Gastrocnemius medialis (tissue), 4 donors: Measurements from ENCODE around the gene PRICKLE3. TPM values are rescaled to one million over a fixed set of nuclear protein-coding genes. Genes with fewer than 3 reads are reported as not detected.

Source experiments
- ATAC-seq, 2 donors: fragments of 150-250 bp; one replicate each; pipeline ENCODE4 v1.9.1; 2016
- DNase-seq, 2 donors: peaks; one replicate each; pipeline ENCODE4 v3.0.0-alpha.2; 2019
- H3K27ac ChIP-seq, 4 donors: fragments of 200-600 bp; sonication (generic); 1 replicate in 1 of 4; 2 replicates in 3 of 4; pipeline ENCODE4 v1.5.1; 2016 to 2018; ENCODE audit warnings: mild to moderate bottlenecking in 2 of 4, moderate library complexity in 1 of 4
- H3K27me3 ChIP-seq, 3 donors: fragments of 200-600 bp; sonication (generic) in 2 of 3; 1 replicate in 1 of 3; 2 replicates in 2 of 3; pipeline versions ENCODE4 v1.5.1 to v1.6.0; 2016 to 2019; ENCODE audit warnings: mild to moderate bottlenecking in 1 of 3, moderate library complexity in 1 of 3
- H3K36me3 ChIP-seq, 2 donors: fragments of 200-600 bp; sonication (generic) in 1 of 2; one replicate each; pipeline ENCODE4 v1.5.1; 2017 to 2018
- H3K4me1 ChIP-seq, 2 donors: fragments of 200-600 bp; sonication (generic) in 1 of 2; one replicate each; pipeline ENCODE4 v1.5.1; 2016 to 2017; ENCODE audit warnings: mild to moderate bottlenecking in 2 of 2
- H3K4me3 ChIP-seq, 4 donors: fragments of 200-600 bp; sonication (generic) in 3 of 4; 1 replicate in 1 of 4; 2 replicates in 3 of 4; pipeline ENCODE4 v1.5.1; 2016 to 2019; ENCODE audit warnings: mild to moderate bottlenecking in 2 of 4
- H3K9me3 ChIP-seq, 3 donors: fragments of 200-600 bp; sonication (generic) in 2 of 3; 1 replicate in 1 of 3; 2 replicates in 2 of 3; pipeline ENCODE4 v1.5.1; 2016 to 2019
- POLR2A ChIP-seq, 2 donors: fragments of 450-650 bp; IDR thresholded peaks; one replicate each; pipeline ENCODE4 v1.6.1; 2017; ENCODE audit warnings: antibody characterized with exemption in 2 of 2, mild to moderate bottlenecking in 2 of 2, moderate library complexity in 2 of 2
- in situ Hi-C, 4 donors: fragments of 200-750 bp; cut with MboI; loops; one replicate each; pipeline versions ENCODE4 v1.15.0 to v1.8.0; 2017; ENCODE audit warnings: low sequenced_read_pairs in 4 of 4
- intact Hi-C: fragments of 100-400 bp; cut with DNase I; formaldehyde crosslinking; loops from one replicate; pipeline ENCODE4 v1.15.1; 2023; ENCODE audit warnings: low total_unique reads
- total RNA-seq, 4 donors: library from RNA; depleted of rRNA; stranded (reverse); fragments of >200 nt; gene quantifications; one replicate each; pipeline versions ENCODE4 v1.1.0 to v1.2.3, GENCODE V29; 2016
- TF ChIP-seq, protein P1 (sequence below), 5 experiments: fragments of 450-650 bp in 3 of 5; fragments of 200-600 bp in 2 of 5; sonication (generic) in 2 of 5; IDR thresholded peaks in 4 of 5; conservative IDR thresholded peaks in 1 of 5; 1 replicate in 4 of 5; 2 replicates in 1 of 5; pipeline ENCODE4 v1.5.1; 2016 to 2019; ENCODE audit warnings: antibody characterized with exemption in 5 of 5, mild to moderate bottlenecking in 3 of 5, moderate library complexity in 3 of 5

PRICKLE3 gene
- total RNA-seq, 4 donors from 2014 or later: 9.1 to 33.1 (median 21.3) TPM

DNA sequence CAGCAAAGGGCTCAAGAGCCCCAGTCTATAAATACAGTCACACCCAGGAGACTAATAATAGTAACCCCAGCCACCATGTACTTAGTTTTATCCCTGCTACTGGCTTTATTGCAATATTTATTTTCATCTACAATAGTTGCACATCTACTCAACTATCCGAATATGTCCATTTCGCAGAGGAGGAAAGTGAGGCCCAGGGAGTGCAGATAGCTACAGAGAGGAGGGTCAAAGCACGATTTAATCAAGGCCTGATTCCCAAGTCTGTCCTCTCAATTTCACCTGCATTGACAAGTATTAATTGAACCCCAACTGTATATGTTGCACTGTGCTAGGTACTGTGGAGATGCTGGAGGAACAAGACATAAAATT, 18.4 kb downstream of the PRICKLE3 start:
- H3K9me3 ChIP-seq: no peaks in the 10 kb centered on the region
- in situ Hi-C loops: no loop called here
- DNase-seq (no peak), ATAC-seq (no peak)
- TF ChIP-seq, protein P1, sequence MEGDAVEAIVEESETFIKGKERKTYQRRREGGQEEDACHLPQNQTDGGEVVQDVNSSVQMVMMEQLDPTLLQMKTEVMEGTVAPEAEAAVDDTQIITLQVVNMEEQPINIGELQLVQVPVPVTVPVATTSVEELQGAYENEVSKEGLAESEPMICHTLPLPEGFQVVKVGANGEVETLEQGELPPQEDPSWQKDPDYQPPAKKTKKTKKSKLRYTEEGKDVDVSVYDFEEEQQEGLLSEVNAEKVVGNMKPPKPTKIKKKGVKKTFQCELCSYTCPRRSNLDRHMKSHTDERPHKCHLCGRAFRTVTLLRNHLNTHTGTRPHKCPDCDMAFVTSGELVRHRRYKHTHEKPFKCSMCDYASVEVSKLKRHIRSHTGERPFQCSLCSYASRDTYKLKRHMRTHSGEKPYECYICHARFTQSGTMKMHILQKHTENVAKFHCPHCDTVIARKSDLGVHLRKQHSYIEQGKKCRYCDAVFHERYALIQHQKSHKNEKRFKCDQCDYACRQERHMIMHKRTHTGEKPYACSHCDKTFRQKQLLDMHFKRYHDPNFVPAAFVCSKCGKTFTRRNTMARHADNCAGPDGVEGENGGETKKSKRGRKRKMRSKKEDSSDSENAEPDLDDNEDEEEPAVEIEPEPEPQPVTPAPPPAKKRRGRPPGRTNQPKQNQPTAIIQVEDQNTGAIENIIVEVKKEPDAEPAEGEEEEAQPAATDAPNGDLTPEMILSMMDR (IDR thresholded peaks at IDR 0.05 in 4 of 5, conservative IDR thresholded peaks at IDR 0.05 in 1 of 5): no peak
- TF ChIP-seq POLR2A (IDR thresholded peaks at IDR 0.05): no peak
- H3K36me3 ChIP-seq: no peaks in the 10 kb centered on the region
- peak overlapping the region; percentile 53 to 55 (median 54) for H3K4me3 ChIP-seq
- peak overlapping the region; percentile 93 to 98 (median 95) for H3K27ac ChIP-seq
- H3K4me1 ChIP-seq: peaks cover 8 to 10% of the 10 kb centered on the region in 2 donors
- intact Hi-C loops: loop anchor here (5.0 to 10.0 kb wide), 2 partner anchors 273 to 1950 kb away; partner anchors contain the start of genes CDK16, PQBP1 and TIMM17B
- H3K27me3 ChIP-seq: no peaks in the 10 kb centered on the region

DNA sequence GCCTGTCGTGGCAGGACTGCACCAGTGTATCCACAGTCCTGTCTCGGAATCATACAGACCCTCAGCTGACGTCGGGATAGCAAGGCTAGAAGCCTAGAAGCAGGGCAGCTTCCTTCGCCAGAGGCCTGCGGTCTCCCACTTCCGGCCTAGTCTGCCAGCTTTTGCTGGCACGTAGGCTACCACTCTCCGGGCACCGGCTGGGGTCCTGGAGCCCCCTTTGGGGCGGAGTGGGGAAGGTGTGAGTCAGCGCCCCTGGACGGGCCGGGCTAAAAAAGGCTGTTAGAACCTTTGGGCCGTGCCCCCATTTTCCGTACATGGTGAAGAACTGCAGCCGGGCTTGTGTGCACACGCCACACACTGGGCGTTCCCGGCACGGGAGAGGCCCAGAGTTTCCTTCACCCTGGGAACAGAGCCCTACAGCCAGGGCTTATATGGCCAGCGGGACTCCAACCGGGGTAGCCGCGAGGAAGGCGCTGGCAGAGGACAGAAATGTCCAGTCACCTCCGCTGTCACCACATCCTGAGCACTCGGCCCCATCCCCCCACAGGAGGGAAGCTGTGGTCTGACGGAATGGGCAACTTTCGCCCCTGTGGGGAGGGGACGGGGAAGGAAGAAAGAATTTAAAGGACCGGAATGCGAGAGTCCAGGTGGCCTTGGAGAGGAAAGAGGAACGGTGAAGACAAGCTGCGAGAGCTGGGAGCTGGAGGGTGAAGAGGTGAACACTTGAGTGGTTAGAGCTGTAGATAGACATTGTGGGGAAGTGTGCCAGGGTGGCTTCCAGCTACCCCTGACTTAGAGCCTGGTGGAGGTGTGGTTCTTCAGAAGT, 19.0 kb downstream of the PRICKLE3 start:
- peak; percentile 48 to 56 for ATAC-seq
- Histone ChIP-seq H3K9me3 (no peaks in the 10 kb centered on the region), H3K4me3 (peak overlapping the region; percentile 53 to 55 (median 54)), H3K36me3 (no peaks in the 10 kb centered on the region), H3K27me3 (no peaks in the 10 kb centered on the region), H3K4me1 (peaks cover 8 to 10% of the 10 kb centered on the region in 2 donors), H3K27ac (peak overlapping the region; percentile 93 to 98 (median 95))
- DNase-seq: peak; percentile 56 to 83
- intact Hi-C loops (loop anchor here (5.0 to 10.0 kb wide), 2 partner anchors 272 to 1950 kb away; partner anchors contain the start of genes CDK16, PQBP1 and TIMM17B), in situ Hi-C loops (no loop called here)
- TF ChIP-seq, protein P1 (IDR thresholded peaks at IDR 0.05 in 4 of 5, conservative IDR thresholded peaks at IDR 0.05 in 1 of 5): no peak
- peak; percentile 49 to 69 for TF ChIP-seq POLR2A (IDR thresholded peaks at IDR 0.05)

DNA sequence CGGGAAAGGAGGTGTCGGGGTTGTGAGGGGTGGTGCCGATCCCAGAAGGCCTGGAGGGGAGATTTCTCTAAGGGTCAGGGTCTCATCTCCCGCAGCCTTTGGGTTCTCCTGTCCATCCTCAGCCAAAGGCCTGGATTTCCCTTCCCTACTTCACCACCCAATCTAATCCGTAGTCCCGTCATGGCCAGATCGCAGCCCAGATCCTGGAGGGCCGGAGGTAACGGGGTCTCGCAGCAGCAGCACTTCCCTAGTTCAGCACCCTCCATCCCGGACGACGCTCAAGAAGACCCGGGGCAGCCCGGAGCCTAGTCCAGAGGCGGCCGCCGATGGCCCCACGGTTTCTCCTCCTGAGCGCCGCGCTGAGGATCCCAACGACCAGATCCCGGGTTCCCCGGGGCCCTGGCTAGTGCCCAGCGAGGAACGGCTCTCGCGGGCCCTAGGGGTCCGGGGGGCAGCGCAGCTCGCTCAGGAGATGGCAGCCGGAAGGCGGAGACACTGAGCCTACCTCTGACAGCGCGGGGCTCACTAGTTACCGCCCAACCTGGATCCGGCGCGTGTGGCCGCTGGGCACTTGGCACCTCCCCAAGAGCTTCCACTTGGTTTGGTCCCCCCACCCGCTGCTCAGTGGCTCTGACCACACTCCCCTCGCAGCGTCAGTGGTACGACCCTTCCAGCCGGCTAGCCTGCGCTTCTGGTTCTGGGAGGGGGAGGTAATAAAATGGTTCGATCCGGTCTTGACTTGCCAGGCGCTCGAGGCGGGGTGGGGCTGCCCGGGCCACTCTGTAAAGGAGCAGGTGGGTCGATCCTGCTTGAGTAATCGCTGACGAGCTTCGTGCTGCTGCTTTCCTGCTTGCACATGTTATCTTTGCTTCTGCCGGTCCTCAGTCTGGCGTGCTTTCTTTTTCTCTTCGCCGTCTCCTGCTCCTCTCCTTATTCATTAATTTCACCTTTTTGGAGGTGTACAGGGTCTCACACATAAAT, 20.0 kb downstream of the PRICKLE3 start:
- H3K4me1 ChIP-seq: peaks cover 8 to 10% of the 10 kb centered on the region in 2 donors
- H3K27me3 ChIP-seq: no peaks in the 10 kb centered on the region
- H3K27ac ChIP-seq: peak overlapping the region; percentile 93 to 98 (median 95)
- H3K9me3 ChIP-seq: no peaks in the 10 kb centered on the region
- DNase-seq: peak; percentile 45 to 86
- H3K4me3 ChIP-seq: peak overlapping the region; percentile 53 to 55 (median 54)
- ATAC-seq: peak; percentile 38 to 50
- intact Hi-C loops: loop anchor here (1.0 to 10.0 kb wide), 3 partner anchors 20 to 1949 kb away; partner anchors contain the start of genes CDK16, PQBP1, PRICKLE3 and TIMM17B
- TF ChIP-seq, protein P1 (IDR thresholded peaks at IDR 0.05 in 4 of 5, conservative IDR thresholded peaks at IDR 0.05 in 1 of 5): peak in 3 of 5 experiments; percentile 33 to 54 (median 40)
- peak; percentile 42 to 56 for TF ChIP-seq POLR2A (IDR thresholded peaks at IDR 0.05)
- no peaks in the 10 kb centered on the region for H3K36me3 ChIP-seq
- in situ Hi-C loops: no loop called here

DNA sequence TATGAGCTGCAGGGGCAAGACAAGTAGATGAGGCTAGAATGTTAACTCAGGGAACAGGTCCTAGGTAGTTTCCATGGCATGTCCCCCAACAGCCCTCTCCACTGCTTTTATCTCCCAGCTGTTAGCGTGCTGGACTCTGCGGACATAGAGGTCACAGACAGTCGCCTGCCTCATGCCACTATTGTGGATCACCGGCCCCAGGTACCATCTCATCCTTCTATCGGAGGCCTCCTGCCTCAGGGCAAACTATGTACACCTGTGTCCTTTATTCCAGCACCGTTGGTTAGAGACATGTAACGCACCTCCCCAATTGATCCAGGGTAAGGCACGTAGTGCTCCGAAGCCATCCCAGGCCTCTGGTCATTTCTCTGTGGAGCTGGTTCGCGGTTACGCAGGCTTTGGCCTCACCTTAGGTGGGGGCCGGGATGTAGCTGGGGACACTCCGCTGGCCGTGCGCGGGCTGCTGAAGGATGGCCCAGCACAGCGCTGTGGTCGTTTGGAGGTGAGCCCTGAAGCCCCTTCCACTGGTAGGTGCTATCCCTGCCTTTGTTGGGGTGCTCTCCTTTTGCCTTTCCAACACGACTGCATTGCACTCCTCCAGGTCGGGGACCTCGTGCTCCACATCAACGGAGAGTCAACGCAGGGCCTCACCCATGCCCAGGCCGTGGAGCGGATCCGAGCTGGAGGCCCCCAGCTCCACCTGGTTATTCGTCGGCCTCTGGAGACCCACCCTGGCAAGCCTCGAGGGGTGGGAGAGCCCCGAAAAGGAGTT, 21.4 kb downstream of the PRICKLE3 start:
- H3K27ac ChIP-seq: peak overlapping the region; percentile 93 to 98 (median 95)
- ATAC-seq (no peak), DNase-seq (no peak)
- H3K4me3 ChIP-seq: no peak overlapping the region
- in situ Hi-C loops (no loop called here), intact Hi-C loops (loop anchor here (1.0 to 10.0 kb wide), 3 partner anchors 22 to 1947 kb away; partner anchors contain the start of genes CDK16, PQBP1, PRICKLE3 and TIMM17B)
- no peaks in the 10 kb centered on the region for H3K27me3 ChIP-seq
- no peak for TF ChIP-seq POLR2A (IDR thresholded peaks at IDR 0.05)
- TF ChIP-seq, protein P1 (IDR thresholded peaks at IDR 0.05 in 4 of 5, conservative IDR thresholded peaks at IDR 0.05 in 1 of 5): no peak
- peaks cover 8 to 10% of the 10 kb centered on the region in 2 donors for H3K4me1 ChIP-seq
- no peaks in the 10 kb centered on the region for H3K9me3 ChIP-seq
- H3K36me3 ChIP-seq: no peaks in the 10 kb centered on the region
